NCI-H2029 treated with DMSO at 0.1 percent for 48 hours (cell line): ENCODE data around the gene GOLT1B.

Source experiments
- DNase-seq: peaks from one replicate; lab custom pipeline; 2025; lab: John Stamatoyannopoulos, UW

Gene GOLT1B

GRCh38 chr12:21566223-21566906 is 64.8 kb downstream of the GOLT1B start:
- DNase-seq, result no peak

- no peak for DNase-seq
Observed at GRCh38 chr12:21566907-21567394, 65.4 kb downstream of the GOLT1B start.
